GM23338 (cell line): ENCODE results near the gene SKP1.

Experiments used
- CREB1 ChIP-seq: fragments of 250-450 bp; sonication (Bioruptor Pico); IDR thresholded peaks from 2 replicates; pipeline ENCODE4 v1.5.0; 2020; ENCODE audit warnings: low read depth, mild to moderate bottlenecking, moderate library complexity
- EZH2 ChIP-seq: fragments of 200-600 bp; sonication (generic); IDR thresholded peaks from one replicate; pipeline ENCODE4 v1.8.0; 2017; ENCODE audit warnings: antibody characterized with exemption, mild to moderate bottlenecking, low read depth; ENCODE audit not compliant: unreplicated experiment
- JUNB ChIP-seq: IDR thresholded peaks from one replicate; pipeline ENCODE4 v1.6.1; 2016; ENCODE audit warnings: antibody characterized with exemption; ENCODE audit not compliant: unreplicated experiment
- POLR2AphosphoS5 ChIP-seq: IDR thresholded peaks from 2 replicates; pipeline ENCODE4 v1.6.1; 2016; ENCODE audit warnings: antibody characterized with exemption, low read depth
- TF ChIP-seq, protein P1 (sequence below), 2 experiments: fragments of 200-600 bp in 1 of 2; sonication (generic) in 1 of 2; conservative IDR thresholded peaks; 2 replicates each; pipeline versions ENCODE4 v1.5.1 to v1.6.1; 2016 to 2017; ENCODE audit warnings: antibody characterized with exemption in 2 of 2, low read depth in 2 of 2, mild to moderate bottlenecking in 2 of 2, moderate library complexity in 1 of 2

GRCh38 chr5:134148986-134149539 is 27.7 kb downstream of the SKP1 start:
- TF ChIP-seq EZH2, result no peak
- TF ChIP-seq POLR2AphosphoS5, result no peak
- TF ChIP-seq, protein P1, sequence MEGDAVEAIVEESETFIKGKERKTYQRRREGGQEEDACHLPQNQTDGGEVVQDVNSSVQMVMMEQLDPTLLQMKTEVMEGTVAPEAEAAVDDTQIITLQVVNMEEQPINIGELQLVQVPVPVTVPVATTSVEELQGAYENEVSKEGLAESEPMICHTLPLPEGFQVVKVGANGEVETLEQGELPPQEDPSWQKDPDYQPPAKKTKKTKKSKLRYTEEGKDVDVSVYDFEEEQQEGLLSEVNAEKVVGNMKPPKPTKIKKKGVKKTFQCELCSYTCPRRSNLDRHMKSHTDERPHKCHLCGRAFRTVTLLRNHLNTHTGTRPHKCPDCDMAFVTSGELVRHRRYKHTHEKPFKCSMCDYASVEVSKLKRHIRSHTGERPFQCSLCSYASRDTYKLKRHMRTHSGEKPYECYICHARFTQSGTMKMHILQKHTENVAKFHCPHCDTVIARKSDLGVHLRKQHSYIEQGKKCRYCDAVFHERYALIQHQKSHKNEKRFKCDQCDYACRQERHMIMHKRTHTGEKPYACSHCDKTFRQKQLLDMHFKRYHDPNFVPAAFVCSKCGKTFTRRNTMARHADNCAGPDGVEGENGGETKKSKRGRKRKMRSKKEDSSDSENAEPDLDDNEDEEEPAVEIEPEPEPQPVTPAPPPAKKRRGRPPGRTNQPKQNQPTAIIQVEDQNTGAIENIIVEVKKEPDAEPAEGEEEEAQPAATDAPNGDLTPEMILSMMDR (conservative IDR thresholded peaks at IDR 0.05; ENCODE audit: low read depth in 2 of 2), result no peak
- TF ChIP-seq JUNB, result no peak
- no peak for TF ChIP-seq CREB1 (CRISPR knock-in tag)
